ENCODE data around the gene NCBP2L.

The NCBP2L gene

GRCh38 chrX:107752714-107753113, 24.8 kb upstream of the NCBP2L start:
- DNase-seq (ENCODE audit: low read depth): no peak

DNA sequence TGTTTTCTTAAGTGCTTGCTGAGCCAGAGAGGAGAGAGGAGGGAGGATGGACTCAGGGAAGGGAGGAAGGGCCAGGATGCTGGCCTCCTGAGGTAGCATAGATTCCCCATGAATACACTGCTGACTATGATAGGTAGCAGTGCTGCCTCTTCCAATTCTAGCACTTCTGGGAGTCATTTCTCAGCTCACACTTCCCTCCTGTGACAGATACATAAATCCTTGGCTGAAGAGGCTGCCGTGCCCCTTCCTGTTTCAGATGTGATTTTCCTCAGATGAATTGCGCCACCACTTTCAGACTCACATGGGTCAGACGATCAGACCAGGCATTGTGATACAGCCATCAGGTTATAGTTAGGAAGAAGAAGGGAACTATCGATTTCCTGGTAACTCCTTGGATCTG, 24.3 kb upstream of the NCBP2L start:
- DNase-seq (ENCODE audit: low read depth): no peak

DNA sequence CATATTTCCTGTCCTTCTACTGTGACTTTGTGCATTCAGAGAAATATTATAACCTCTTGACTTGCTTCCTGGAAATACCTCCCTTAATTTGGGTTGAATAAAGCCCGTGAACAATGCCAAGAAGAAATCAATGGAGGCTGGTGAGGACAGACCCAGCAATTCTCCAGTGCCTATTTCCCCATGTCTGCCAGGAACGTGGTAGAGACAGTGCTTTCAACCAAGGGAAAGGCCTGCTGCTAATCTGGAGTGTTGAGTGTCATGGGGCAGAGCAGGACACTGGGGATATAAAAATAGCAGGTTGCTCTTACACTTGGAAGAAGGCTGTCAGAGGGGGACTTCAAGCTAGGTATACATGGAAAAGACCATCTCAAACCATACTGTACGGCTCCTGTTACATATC, 21.8 kb upstream of the NCBP2L start:
- no peak for DNase-seq (ENCODE audit: low read depth)

- DNase-seq (ENCODE audit: low read depth): no peak
These were observed 19.2 kb upstream of the NCBP2L start for GRCh38 chrX:107758231-107758766.

GRCh38 chrX:107760304-107761077, 17.0 kb upstream of the NCBP2L start:
- DNase-seq (ENCODE audit: low read depth): no peak

- DNase-seq (ENCODE audit: low read depth): no peak
These were observed 13.9 kb upstream of the NCBP2L start for GRCh38 chrX:107763647-107764046.

GRCh38 chrX:107764845-107765608, 12.5 kb upstream of the NCBP2L start:
- no peak for DNase-seq (ENCODE audit: low read depth)

GRCh38 chrX:107766470-107767150, 10.9 kb upstream of the NCBP2L start:
- peak; percentile 61 for DNase-seq (ENCODE audit: low read depth)

- DNase-seq (ENCODE audit: low read depth): no peak
These were observed 9.5 kb upstream of the NCBP2L start for GRCh38 chrX:107768051-107768450.

GRCh38 chrX:107769581-107770317, 7.8 kb upstream of the NCBP2L start:
- no peak for DNase-seq (ENCODE audit: low read depth)

GRCh38 chrX:107773206-107773605, 4.3 kb upstream of the NCBP2L start:
- no peak for DNase-seq (ENCODE audit: low read depth)

- no peak for DNase-seq (ENCODE audit: low read depth)
These were observed 3.6 kb upstream of the NCBP2L start for GRCh38 chrX:107773906-107774435.

DNA sequence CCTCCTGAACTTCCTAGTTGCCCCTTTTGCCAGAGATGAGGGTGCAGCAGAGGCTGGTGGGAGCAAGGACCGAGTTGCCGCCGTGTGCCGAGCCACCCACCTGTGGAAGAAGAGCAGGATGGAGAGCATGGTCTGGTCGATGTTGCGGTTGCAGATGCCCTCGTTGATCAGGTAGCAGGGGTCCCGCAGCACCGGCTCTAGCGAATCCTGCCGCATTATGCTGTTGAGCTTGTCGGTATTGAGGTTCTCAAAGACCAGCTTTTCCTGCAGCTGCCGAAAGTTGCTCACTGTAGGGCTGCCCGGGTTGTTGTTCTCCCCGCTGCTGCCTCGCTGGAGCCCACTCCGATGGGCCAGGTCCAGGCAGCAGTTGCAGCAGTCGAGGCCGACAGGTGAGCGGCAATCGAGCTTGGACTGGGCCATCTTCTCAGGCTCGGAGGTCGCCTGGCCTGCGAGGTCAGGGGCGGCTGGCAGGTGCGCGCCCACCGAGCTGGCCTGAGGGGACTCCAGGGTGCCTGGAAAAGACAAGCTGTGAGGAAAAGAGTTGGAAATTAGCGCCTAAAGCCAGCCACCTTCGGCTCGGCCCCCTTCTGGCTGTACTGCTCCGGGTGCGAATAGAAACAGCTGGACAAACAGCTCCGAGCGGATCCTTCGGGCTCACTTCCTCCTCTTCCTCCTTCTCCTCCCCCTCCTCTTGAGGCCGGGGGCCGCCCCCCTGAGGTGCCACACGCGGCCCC, 2.4 kb upstream of the NCBP2L start:
- no peak for DNase-seq (ENCODE audit: low read depth)

GRCh38 chrX:107775734-107776511, 1.6 kb upstream of the NCBP2L start, which contains the start of gene TSC22D3:
TSC22D3 (minus strand) TSS chrX:107775787; CDS start chrX:107775419, 368 bp downstream.
- DNase-seq (ENCODE audit: low read depth): peak; percentile 69

GRCh38 chrX:107776649-107777535, 641 bp upstream of the NCBP2L start:
- peak; percentile 86 for DNase-seq (ENCODE audit: low read depth)

GRCh38 chrX:107780525-107780924, 3.0 kb downstream of the NCBP2L start:
- no peak for DNase-seq (ENCODE audit: low read depth)

DNA sequence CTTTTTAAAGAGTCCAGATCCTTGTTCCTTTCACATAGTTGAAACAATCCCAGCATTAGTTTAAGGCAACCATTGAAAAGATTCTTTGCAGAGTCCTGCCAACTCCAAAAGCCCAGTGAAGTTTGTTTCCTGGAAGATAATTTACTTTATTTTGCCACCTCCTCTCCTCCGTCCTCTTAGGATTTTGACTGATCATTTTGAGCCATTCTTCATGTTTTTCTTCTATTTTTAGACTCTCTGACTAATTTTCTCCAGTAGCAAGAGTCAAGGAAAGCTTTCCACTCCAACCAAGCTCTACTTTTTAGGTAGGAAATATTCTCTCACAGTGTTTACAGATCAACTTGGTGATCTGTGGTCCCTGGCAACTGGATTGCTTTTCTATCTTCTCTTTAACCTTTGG, 10.3 kb downstream of the NCBP2L start:
- DNase-seq (ENCODE audit: low read depth): peak; percentile 0

GRCh38 chrX:107804427-107804826, 26.9 kb downstream of the NCBP2L start:
- DNase-seq (ENCODE audit: low read depth): no peak

- no peak for DNase-seq (ENCODE audit: low read depth)
These were observed 27.6 kb downstream of the NCBP2L start for GRCh38 chrX:107805179-107805578.
